ENCODE measurements around the gene APMAP.
"Not testable (repeated sequence)": the region's sequence is repeated elsewhere in the genome, so short reads cannot be mapped to it uniquely, and the experiment has no call there.

The APMAP gene

DNA sequence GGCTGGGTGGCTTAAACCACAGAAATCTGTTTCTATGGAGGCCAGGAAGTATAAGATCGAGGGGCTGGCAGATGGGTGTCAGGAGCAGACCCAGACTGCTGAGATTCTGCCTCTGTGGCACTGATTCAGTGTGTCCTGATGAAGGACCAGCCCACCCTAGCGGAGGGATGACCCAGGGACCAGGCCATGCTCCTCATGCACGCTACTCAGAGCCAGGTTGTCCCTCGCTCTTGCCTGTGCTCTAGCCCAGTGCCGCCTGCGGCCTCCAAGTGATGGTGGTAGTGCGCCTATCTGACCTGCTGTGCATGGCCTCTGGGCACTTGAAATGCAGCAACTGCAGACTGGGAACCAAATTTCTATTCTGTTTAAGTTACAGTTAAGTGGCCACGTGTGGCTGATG, 13.1 kb upstream of the APMAP start:
- DNase-seq: no peak

DNA sequence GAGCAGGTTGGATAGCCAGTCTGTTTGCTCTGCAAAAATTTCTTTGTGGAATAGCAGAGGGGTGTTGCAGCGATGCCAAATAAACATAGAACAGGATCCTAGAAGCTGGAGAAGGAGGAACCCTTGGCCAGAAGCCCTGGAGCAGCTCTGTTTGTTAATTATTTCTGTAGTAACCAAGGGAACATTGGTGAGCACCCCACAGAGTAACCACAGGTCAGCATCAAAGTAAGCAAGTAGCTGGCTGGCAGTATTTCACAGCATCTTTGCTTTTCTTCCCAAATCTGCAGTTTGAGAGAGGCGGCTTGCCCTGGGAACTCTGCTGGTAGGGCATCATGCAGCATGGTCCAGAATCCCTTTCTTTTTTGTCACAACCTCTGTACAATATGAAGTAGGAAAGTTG, 12.7 kb upstream of the APMAP start:
- no peak for DNase-seq

DNA sequence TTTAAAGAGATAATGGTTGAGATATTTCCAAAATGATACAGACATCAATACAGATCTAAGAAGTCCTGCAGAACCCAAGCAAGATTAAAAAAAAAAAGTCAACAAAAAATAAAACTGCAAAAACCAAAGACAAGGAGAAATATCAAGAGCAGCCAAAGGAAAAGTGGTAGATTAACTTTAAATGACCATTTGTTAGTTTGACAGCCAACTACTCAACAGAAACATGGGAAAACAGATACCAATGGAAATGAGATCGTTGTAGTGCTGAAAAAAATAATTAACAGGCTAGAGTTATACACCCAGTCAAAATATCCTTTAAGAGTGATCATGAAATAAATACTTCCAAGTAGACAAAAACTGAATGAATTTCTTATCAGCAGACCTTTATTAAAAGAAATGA, 10.5 kb upstream of the APMAP start:
- DNase-seq: no peak

DNA sequence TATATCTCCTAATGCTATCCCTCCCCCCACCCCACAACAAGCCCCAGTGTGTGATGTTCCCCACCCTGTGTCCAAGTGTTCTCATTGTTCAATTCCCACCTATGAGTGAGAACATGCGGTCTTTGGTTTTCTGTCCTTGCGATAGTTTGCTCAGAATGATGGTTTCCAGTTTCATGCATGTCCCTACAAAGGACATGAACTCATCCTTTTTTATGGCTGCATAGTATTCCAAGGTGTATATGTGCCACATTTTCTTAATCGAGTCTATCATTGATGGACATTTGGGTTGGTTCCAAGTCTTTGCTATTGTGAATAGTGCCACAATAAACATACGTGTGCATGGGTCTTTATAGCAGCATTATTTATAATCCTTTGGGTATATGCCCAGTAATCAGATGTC, 8.8 kb upstream of the APMAP start:
- not testable (repeated sequence) for DNase-seq

DNA sequence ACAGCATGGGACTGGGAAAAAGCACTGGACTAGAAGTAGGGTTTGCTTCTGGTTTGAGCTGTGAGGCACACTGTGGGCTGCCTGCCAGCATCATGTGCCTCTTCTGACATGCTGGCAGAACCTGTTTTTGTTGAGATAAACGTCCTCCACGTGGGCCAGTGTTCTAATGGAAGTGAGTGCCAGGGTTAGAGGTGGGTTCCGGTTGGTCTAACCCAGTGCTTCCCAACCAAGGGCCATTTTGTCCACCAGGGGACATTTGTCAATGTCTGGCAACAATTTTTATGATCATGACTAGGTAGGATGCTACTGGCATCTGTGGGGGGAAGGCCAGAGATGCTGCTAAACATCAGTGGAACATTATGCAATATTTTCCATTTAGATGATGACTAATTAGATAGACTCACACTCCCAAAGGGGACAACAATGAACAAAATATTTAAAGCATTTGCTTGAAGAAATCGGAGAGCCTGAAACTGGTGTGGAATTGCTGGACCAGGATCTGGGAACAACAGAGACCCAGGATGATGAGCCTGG, 7.8 kb upstream of the APMAP start:
- no peak for DNase-seq

DNA sequence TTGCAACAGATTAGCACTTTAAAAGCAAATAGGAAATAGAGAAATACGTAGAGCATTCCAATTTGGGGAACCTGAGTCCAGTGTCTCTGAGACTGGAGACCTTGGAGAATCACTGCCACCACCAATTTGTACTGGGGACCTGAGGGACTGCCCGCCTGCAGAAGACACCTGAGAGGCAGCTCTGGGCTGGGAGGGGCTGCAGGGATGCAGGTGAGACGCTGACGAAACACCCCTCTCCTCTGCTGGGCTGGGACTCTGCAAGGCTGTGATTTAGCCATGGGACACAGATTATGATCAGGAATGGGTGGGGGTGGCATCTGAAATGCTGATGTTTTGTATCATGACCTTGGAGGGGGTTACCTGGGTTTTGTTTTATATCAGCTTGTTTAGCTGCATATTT, 7.0 kb upstream of the APMAP start:
- DNase-seq: no peak

DNA sequence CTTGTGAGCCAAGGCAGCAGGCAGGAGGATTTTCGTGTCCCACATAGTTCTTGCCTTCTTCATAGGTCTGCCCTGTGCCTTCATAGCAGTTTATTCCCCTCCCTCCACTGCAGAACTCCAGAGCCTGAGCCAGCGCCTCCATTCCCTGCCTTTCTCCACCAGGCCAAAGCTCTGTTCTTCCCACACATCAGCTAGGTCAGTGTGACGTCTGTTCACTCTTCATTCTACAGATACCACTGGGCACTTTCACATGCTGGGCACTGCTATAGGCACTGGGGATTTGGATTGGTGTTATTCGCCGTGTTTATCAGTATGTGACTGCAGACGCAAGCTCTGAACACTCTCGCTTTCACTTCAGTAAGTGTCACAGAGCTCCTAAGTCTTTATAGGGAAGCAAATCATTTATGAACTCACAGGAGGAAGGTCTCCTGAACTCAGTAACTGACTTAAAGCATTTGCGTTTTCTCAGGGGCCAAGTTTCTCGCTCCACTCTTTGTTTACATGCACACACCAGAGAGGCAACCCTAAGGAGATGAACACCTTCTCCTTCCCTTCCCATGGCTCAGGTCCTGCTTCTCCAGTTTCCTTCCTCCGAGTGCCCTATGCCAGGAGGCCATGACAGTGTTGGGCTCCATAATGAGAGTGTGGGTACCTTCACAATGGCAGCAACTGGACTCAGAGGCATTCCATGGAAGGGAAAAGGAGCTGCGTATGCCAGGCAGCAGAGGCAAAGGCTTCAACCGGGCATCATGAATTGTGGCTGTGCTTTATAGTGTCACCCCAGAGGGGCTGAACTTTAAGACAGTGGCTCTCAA, 6.3 kb upstream of the APMAP start:
- no peak for DNase-seq

DNA sequence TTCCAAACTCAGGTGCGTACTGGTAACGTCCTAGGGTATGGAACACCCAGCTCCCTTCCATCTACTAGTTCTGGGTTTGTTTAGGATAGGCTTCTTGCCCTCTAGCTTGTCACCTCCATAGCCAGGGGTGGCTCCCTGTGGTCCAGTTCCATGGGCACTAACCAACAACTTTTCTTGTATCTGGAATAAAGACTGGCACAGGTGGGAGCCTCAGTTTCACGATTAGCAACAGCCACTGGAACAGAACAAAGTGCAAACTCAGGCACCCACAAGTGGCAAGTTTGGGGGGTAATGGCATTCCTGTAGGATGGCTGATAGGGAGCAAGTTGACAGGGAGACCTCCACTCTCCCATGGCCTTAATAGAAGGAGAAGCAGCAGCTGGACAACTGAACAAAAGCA, 5.6 kb upstream of the APMAP start:
- DNase-seq: no peak

DNA sequence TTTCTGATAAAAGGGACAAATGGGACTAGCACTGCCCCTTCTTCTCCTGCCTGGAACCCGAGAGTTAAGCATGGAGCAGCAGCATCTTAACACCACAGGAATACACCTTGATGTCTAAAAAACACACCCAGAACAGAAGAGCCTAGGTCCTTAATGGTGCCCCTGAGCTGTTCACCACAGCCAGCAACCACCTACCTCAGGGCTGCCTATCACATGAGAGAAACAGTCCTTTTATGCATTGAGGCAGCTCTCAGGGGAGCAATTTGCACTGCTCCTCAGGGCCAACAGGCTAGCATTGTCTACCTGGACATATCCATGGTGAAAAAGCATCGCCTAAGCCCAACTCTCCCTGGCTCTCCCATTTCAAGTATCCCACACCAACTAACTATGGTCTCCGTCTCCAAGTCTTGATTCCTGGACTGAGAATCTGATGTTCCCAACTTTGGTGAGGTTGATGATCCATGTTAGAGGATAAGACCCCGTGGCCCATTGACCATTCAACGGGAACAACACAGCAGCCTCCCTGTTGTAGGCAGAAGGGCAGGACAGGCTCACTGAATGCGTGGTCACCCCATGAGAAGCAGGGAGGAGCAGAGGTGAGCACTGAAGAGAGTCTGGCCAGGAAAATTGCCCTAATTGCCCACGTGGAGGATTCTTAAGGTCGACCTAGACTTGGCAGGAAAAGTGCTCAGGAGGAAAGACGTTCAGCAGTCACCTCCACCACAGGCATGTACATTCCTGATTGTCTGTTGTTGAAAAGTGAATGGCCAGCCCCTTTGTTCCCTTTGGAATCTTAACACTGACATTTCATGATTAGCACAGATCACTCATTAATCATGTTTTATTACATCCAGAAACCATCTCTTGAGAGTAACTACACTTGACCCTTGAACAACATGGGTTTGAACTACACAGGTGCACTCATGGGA, 4.2 kb upstream of the APMAP start:
- DNase-seq: no peak

DNA sequence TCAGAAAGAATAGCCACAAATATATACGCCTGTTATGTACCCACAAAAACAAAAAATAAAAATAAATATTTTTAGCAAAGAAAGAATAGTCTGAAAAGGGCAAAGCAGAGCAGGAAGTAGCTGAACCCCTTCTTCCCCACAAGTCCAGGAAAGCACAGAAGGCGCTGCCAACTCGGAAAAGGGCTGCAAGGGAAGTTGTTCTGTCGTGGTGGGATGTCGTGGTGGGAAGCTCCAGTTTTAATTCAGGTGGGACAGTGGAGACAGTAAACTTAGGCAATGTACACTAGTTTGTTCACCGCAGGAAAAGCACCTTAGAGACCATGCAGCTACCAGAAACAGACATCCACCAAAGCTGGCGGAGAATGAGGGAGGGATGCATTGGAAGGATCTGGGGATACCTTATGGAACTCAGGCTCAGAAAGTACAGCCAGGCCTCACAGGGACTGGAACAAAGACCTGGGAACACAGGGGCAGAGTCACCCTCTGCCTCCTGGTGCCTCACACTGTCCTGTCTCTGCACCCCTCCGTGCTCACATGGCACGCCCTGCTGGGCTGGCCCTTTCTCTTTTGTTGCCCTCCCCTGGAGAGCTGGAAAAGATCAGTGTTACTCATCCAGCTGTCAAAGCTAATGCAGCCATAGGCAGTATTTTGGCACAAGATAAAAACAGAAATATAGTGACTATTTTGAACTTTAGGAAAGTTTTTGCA, 3.3 kb upstream of the APMAP start:
- DNase-seq: no peak

DNA sequence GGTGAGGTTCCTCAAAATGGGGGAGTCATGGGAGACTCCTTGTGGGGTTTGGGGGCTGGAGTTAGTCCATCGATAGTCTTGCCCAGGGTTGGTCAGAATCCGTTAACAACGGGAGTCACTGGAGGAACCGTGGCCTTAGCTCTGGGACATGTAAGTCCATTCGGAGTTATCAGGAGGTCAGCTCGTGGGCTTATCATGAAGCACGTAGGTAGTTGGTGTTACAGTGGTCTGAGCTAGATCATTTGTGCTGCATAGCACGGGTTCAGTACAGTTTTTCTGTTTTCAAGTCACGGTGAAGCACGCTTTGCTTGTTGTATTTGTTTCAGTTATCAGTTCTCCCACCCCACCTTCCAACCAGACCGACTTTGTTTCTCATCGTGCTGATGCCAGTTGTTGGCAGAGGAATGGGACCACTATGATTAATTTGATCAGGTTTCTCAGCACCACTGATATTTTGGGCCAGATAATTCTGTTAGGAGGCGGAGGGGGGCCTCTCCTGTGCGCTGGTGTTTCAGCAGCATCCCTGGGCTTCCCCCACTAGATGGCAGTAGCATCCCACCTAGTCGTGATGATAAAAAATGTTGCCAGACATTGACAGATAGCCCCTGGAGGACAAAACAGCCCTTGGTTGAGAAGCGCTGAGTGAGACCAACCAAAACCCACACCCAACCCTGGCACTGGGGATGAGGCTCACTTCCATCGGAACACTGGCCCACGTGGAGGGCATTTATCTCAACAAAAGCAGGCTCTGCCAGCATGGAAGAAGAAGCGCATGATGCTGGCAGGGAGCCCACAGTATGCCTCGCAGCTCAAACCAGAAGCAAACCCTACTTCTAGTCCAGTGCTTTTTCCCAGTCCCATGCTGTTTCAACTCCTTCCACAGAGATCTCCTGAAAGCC, 2.2 kb upstream of the APMAP start:
- DNase-seq: peak; percentile 83 to 88

DNA sequence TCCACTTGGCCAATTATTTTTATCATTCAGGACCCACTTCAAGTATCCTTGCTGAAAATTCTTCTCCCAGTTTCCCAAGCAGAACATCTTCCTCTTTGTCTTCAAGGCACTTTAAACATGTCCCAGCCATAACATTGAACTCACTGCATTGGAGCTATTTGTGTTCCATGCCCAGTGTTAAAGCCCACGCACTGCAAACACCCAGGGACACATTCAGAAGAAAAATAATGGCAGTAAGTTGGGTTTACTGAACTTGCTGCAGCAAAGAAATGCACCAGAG, 1.6 kb upstream of the APMAP start:
- DNase-seq: no peak

DNA sequence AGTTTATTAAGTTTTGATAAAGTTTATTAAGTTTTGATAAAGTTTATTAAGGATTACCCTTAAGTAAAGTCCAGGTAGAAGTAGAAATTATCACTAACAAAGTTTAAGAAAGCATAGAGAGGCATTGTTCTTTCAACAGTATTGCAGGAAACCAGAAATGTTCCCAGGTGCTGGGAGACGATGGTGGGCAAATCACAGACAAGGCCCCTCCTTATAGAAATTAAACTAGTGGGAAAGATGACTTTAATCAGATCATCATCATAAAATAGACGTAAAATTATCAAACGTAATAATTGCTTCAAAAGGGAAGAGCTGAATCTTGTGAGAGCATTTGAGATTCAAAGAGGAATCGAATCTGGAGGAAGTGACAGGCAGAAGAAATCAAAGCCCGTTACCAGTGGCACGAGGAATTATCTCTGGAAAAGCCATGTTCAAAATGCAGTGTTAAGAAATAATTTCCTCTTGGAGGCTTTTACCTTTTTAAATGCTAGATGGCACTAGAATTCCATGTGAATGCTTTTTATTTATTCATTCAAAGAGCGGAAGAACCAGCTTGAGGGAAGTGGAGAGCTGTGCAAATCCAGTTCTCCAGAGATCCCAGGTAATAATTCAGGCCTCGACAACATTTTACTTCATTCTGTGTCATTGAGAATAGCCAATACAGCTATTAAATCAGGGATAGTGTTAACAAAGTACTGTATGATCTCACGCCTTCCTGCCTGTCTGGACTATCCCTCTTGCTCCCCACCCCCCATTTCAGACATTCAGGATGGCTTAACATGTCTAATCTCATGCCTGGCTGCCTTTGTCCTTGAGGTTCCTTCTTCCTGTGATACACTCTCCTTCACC, 1.0 kb upstream of the APMAP start:
- DNase-seq: no peak

DNA sequence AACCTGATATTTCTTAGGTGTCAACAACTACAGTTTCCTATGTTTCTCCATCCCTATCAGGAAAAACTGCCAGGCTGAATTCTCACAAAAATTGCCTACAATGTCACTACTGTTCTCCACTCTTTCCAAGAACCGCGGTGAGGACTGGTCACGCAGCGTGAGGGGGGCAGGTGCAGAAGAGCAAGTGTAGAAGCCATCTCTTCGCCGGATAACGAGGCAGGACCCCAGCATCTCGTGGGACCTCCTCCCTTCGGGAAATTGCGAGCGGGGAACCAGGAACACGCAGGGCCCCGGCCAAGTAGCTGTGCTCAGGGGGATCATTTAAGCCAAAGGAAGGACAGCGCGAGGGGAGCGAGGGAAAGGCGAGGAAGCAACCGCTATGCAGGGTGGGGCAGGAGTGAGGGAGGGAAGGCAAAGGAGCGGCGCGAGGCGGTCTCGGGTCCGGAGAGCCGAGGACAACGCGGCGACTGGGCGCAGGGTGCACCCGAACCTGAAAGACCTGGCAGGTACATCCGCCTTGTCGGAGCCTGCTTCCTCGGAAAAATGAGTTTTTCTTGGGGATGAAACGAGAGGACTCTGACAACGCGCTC, 559 bp downstream of the APMAP start:
- peak in 1 of 2 donors; percentile 35 for DNase-seq

DNA sequence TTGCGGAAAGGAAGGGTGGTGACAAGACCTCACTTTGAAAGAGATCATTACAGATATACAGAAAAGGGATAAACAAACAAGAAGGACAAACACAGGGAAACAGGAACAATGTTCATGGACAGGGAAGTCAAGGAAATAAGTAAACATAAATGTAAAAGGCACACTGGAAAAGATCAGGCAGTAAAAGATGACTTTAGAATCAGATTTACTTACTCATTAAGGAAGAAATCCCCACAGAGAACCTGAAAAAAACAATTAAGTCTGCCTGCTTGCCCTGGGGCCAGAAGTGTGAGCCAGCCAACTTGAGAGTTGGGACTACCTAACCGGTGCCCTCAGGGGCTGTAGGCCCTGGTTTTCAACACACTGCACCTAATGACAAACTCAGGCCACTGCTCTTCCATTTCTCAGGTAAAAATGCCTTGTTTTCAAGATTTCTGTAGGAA, 1.7 kb downstream of the APMAP start:
- DNase-seq: no peak

DNA sequence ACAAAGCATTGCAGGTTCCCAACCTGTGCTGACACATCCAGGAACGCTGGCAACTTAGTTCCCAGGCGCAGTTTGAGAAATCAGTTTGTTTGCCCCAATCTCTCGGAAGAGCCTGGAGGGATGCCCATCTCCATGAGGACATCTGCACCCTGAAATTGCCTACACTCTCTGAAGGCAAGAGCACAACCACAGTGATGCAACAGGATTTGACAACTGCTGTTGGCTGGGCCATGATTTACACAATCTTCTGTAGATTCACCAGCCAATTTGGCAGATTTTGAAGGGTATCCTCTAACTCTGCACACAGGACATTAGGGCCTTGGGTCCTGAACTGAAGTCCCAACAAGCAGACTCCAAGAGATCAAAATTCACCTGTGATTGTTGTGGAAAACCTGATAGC, 3.4 kb downstream of the APMAP start:
- no peak for DNase-seq

DNA sequence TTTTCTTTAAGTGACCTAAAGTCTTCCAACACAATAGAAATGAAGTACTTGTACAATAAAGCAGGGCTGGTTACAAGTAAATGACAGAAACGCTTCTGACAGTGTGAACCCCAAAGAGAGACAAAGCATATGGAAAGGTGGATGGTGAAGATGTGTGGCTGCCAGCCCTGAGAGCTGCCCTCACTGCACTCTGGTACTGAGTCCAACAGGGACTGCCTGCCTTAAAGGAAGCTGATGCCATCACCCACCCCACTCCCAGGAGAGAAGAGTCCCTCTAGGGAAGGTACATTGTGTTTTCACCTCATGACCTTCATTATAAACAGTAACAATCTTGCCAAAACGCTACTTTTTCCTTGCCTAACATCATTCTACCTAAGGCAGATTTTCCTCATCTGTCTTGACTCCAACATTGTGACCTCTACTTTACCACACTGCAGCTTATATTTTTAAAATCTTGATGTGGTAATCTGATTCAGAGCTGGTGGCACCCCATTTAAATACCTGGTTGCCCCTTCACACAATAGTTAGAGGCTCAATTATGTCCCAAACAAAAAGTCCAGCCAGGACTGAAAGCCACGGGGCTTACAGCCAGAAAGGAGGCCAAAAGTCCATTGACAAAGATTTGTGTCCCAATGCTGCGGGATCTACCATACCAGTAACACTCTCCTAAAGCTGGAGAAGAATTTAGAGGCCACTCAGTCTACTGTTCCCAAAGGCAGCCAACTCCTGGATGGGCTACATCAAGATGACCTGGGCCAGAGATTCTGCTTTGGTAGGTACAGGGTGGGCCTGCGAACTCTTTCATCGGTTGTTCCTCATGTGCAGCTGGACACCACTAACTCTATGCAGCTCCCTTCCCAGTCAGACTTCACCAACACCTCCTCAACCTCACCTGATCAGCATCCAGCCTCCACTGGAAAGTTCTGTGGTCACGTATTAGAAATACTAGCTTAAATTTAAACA, 4.4 kb downstream of the APMAP start:
- DNase-seq: no peak

DNA sequence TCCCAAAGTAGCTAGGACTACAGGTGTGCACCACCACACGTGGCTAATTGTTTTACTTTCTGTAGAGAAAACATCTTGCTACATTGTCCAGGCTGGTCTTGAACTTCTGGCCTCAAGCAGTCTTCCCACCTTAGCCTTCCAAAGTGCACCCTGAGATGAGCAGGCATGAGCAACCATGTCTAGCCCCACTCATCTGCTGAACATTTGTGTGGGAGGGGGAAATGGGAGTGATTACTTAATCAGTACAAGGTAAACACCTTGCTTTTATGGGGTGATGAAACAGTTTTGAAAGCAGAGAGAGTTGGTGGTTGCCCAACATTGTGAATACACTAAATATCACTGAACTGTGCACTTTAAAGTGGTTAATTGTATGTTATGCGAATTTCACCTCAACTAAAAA, 5.3 kb downstream of the APMAP start:
- DNase-seq: peak in 1 of 2 donors; percentile 32

DNA sequence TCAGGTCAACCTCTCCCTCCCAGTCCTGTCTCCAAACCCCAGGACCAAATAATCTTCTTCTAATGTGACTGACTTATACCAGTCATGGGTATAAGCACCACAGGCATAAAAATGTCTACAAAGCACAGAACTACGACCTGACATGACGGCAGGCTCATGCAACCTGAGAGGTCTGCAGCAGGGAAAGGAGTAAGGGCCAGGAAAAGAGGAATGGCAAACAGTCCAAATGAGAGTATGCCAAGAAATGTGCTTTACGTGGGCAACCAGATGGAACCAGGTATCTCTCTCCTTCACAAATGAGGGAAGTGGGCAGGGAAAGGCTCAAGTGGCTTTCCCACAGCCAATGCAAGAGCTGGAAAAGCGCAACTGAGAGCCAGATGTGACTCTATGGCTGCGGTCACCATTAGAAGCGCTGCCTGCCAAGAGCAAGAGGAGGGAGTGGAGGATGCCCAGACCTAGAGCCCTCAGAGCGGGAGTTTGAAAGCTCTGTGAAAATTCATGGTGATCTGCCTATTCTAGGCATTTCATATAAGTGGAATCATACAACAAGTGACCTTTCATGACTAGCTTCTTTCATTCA, 6.0 kb downstream of the APMAP start:
- DNase-seq: no peak
